ENCODE results near the gene SIMC1. TPM values are rescaled to one million over a fixed set of nuclear protein-coding genes. Genes with fewer than 3 reads are reported as not detected.
"Not testable (repeated sequence)": the region's sequence is repeated elsewhere in the genome, so short reads cannot be mapped to it uniquely, and the experiment has no call there.

SIMC1 gene
- polyA plus RNA-seq, 3 donors from 2014 or later, result 2.4 to 13.1 (median 8.7) TPM

GRCh38 chr5:176198299-176198698, 39.9 kb upstream of the SIMC1 start:
- H3K4me1 Mint-ChIP-seq; H3K27me3 Mint-ChIP-seq (ENCODE audit: low read depth in 3 of 3); H3K9me3 Mint-ChIP-seq; H3K36me3 Mint-ChIP-seq; DNase-seq; H3K4me3 Mint-ChIP-seq; H3K27ac Mint-ChIP-seq: not testable (repeated sequence)

- not testable (repeated sequence) for DNase-seq; H3K4me3 Mint-ChIP-seq; H3K27me3 Mint-ChIP-seq (ENCODE audit: low read depth in 3 of 3); H3K27ac Mint-ChIP-seq; H3K4me1 Mint-ChIP-seq; H3K36me3 Mint-ChIP-seq; H3K9me3 Mint-ChIP-seq
Observed at GRCh38 chr5:176198991-176199733, 39.1 kb upstream of the SIMC1 start.

- H3K4me1 Mint-ChIP-seq, DNase-seq, H3K27ac Mint-ChIP-seq, H3K36me3 Mint-ChIP-seq, H3K4me3 Mint-ChIP-seq, H3K9me3 Mint-ChIP-seq: not testable (repeated sequence)
- peaks cover 0 to 13% (median 8%) of the 10 kb centered on the region in 3 donors for H3K27me3 Mint-ChIP-seq (ENCODE audit: low read depth in 3 of 3)
Observed at GRCh38 chr5:176199803-176200399, 38.3 kb upstream of the SIMC1 start.

GRCh38 chr5:176201811-176202210, 36.4 kb upstream of the SIMC1 start:
- no peak overlapping the region for H3K4me3 Mint-ChIP-seq
- H3K4me1 Mint-ChIP-seq, result no peaks in the 10 kb centered on the region
- no peak overlapping the region for H3K27ac Mint-ChIP-seq
- no peak for DNase-seq
- H3K9me3 Mint-ChIP-seq, result no peaks in the 10 kb centered on the region
- no peaks in the 10 kb centered on the region for H3K36me3 Mint-ChIP-seq
- peaks cover 0 to 13% (median 8%) of the 10 kb centered on the region in 3 donors for H3K27me3 Mint-ChIP-seq (ENCODE audit: low read depth in 3 of 3)

- DNase-seq, result no peak
- Mint-ChIP-seq H3K4me1 (no peaks in the 10 kb centered on the region), H3K4me3 (no peak overlapping the region), H3K9me3 (no peaks in the 10 kb centered on the region), H3K36me3 (no peaks in the 10 kb centered on the region), H3K27ac (no peak overlapping the region), H3K27me3 (ENCODE audit: low read depth in 3 of 3) (peaks cover 0 to 10% (median 7%) of the 10 kb centered on the region in 3 donors)
Observed at GRCh38 chr5:176203086-176203485, 35.1 kb upstream of the SIMC1 start.

- H3K27me3 Mint-ChIP-seq (ENCODE audit: low read depth in 3 of 3); DNase-seq; H3K4me3 Mint-ChIP-seq; H3K27ac Mint-ChIP-seq; H3K36me3 Mint-ChIP-seq; H3K4me1 Mint-ChIP-seq; H3K9me3 Mint-ChIP-seq: not testable (repeated sequence)
Observed at GRCh38 chr5:176203535-176203934, 34.7 kb upstream of the SIMC1 start.

GRCh38 chr5:176214466-176215021, 23.7 kb upstream of the SIMC1 start:
- H3K36me3 Mint-ChIP-seq; H3K27ac Mint-ChIP-seq; H3K9me3 Mint-ChIP-seq; H3K4me1 Mint-ChIP-seq; H3K4me3 Mint-ChIP-seq; DNase-seq; H3K27me3 Mint-ChIP-seq (ENCODE audit: low read depth in 3 of 3): not testable (repeated sequence)

- not testable (repeated sequence) for H3K27me3 Mint-ChIP-seq (ENCODE audit: low read depth in 3 of 3); DNase-seq; H3K4me3 Mint-ChIP-seq; H3K9me3 Mint-ChIP-seq; H3K27ac Mint-ChIP-seq; H3K36me3 Mint-ChIP-seq; H3K4me1 Mint-ChIP-seq
Observed at GRCh38 chr5:176216393-176216916, 21.8 kb upstream of the SIMC1 start.

GRCh38 chr5:176217188-176217729, 21.0 kb upstream of the SIMC1 start:
- not testable (repeated sequence) for H3K27me3 Mint-ChIP-seq (ENCODE audit: low read depth in 3 of 3); H3K36me3 Mint-ChIP-seq; H3K27ac Mint-ChIP-seq; H3K4me1 Mint-ChIP-seq; H3K4me3 Mint-ChIP-seq; DNase-seq; H3K9me3 Mint-ChIP-seq

GRCh38 chr5:176217764-176218163, 20.5 kb upstream of the SIMC1 start:
- not testable (repeated sequence) for H3K36me3 Mint-ChIP-seq; H3K27me3 Mint-ChIP-seq (ENCODE audit: low read depth in 3 of 3); H3K9me3 Mint-ChIP-seq; H3K4me1 Mint-ChIP-seq; H3K4me3 Mint-ChIP-seq; H3K27ac Mint-ChIP-seq; DNase-seq

GRCh38 chr5:176222006-176222405, 16.2 kb upstream of the SIMC1 start:
- H3K4me3 Mint-ChIP-seq; H3K4me1 Mint-ChIP-seq; H3K36me3 Mint-ChIP-seq; H3K27me3 Mint-ChIP-seq (ENCODE audit: low read depth in 3 of 3); DNase-seq; H3K27ac Mint-ChIP-seq; H3K9me3 Mint-ChIP-seq: not testable (repeated sequence)

GRCh38 chr5:176228358-176228757, 9.9 kb upstream of the SIMC1 start:
- not testable (repeated sequence) for H3K4me3 Mint-ChIP-seq; H3K4me1 Mint-ChIP-seq; H3K36me3 Mint-ChIP-seq; H3K27ac Mint-ChIP-seq; H3K27me3 Mint-ChIP-seq (ENCODE audit: low read depth in 3 of 3); H3K9me3 Mint-ChIP-seq; DNase-seq

- not testable (repeated sequence) for H3K4me1 Mint-ChIP-seq; H3K36me3 Mint-ChIP-seq; H3K4me3 Mint-ChIP-seq; H3K27me3 Mint-ChIP-seq (ENCODE audit: low read depth in 3 of 3); DNase-seq; H3K27ac Mint-ChIP-seq; H3K9me3 Mint-ChIP-seq
Observed at GRCh38 chr5:176233253-176233652, 5.0 kb upstream of the SIMC1 start.

GRCh38 chr5:176235155-176235554, 3.1 kb upstream of the SIMC1 start:
- H3K4me1 Mint-ChIP-seq; H3K27me3 Mint-ChIP-seq (ENCODE audit: low read depth in 3 of 3); H3K36me3 Mint-ChIP-seq; H3K9me3 Mint-ChIP-seq: not testable (repeated sequence)
- H3K27ac Mint-ChIP-seq, result peak overlapping the region in 5 of 6 donors; percentile 61 to 90 (median 80)
- peak; percentile 48 to 52 (median 48) for DNase-seq
- peak overlapping the region in 2 of 5 donors; percentile 7 to 31 for H3K4me3 Mint-ChIP-seq

Measured in immature natural killer cell (primary cell).